GM12875 (cell line): ENCODE measurements around the gene TCFL5.

Experiments
- H3K4me3 ChIP-seq: one replicate; pipeline ENCODE4 v1.5.1; 2011; ENCODE audit warnings: low read depth, low read length, control low read depth
- CTCF ChIP-seq: IDR thresholded peaks from 2 replicates; pipeline ENCODE4 v1.5.1; 2011; ENCODE audit warnings: low read depth, mild to moderate bottlenecking, control low read depth, inconsistent platforms, low read length, moderate library complexity, borderline replicate concordance; ENCODE audit not compliant: insufficient read depth

TCFL5 gene

GRCh38 chr20:62893700-62894099, 32.1 kb upstream of the TCFL5 start:
- TF ChIP-seq CTCF: no peak
- H3K4me3 ChIP-seq: no peak overlapping the region

- no peak overlapping the region for H3K4me3 ChIP-seq
- TF ChIP-seq CTCF: no peak
Observed at GRCh38 chr20:62892348-62893304, 31.0 kb upstream of the TCFL5 start.

GRCh38 chr20:62891111-62891510, 29.5 kb upstream of the TCFL5 start:
- no peak for TF ChIP-seq CTCF
- H3K4me3 ChIP-seq: no peak overlapping the region

- H3K4me3 ChIP-seq: no peak overlapping the region
- no peak for TF ChIP-seq CTCF
Observed at GRCh38 chr20:62890444-62890843, 28.8 kb upstream of the TCFL5 start.

GRCh38 chr20:62889871-62890270, 28.2 kb upstream of the TCFL5 start:
- no peak overlapping the region for H3K4me3 ChIP-seq
- TF ChIP-seq CTCF: no peak

- TF ChIP-seq CTCF: no peak
- no peak overlapping the region for H3K4me3 ChIP-seq
Observed at GRCh38 chr20:62889411-62889810, 27.8 kb upstream of the TCFL5 start.

- TF ChIP-seq CTCF: no peak
- no peak overlapping the region for H3K4me3 ChIP-seq
Observed at GRCh38 chr20:62888910-62889309, 27.3 kb upstream of the TCFL5 start.
